ENCODE measurements around the gene HAO2.
"Not testable (repeated sequence)": the region's sequence is repeated elsewhere in the genome, so short reads cannot be mapped to it uniquely, and the experiment has no call there.

HAO2 gene

DNA sequence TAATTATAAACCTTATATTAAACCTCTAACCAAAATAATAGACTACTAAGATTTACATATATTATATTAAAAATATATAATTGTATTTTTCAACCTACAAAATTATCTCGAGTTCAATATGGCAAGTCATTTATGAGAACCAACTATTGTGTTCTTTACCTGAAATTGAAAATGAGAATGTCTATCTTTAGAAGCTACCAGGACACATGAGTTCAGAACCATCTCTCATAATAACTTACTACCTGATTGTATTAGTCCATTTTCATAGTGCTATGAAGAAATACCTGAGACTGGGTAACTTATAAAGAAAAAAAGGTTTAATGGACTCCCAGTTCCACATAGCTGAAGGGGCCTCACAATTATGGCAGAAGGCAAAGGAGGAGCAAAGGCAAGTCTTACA lies 6.8 kb downstream of the HAO2 start:
- H3K27ac ChIP-seq = no peak overlapping the region
- no peaks in the 10 kb centered on the region for H3K4me1 ChIP-seq
- H3K36me3 ChIP-seq = no peaks in the 10 kb centered on the region
- H3K4me2 ChIP-seq = no peak overlapping the region
- H4K20me1 ChIP-seq = no peaks in the 10 kb centered on the region
- H3K9me3 ChIP-seq = no peaks in the 10 kb centered on the region
- no peak for TF ChIP-seq Cebpa-rat (IDR thresholded peaks at IDR 0.05)
- no peak overlapping the region for H3K9ac ChIP-seq
- H3K27me3 ChIP-seq = no peaks in the 10 kb centered on the region
- no peak overlapping the region for H3K4me3 ChIP-seq

DNA sequence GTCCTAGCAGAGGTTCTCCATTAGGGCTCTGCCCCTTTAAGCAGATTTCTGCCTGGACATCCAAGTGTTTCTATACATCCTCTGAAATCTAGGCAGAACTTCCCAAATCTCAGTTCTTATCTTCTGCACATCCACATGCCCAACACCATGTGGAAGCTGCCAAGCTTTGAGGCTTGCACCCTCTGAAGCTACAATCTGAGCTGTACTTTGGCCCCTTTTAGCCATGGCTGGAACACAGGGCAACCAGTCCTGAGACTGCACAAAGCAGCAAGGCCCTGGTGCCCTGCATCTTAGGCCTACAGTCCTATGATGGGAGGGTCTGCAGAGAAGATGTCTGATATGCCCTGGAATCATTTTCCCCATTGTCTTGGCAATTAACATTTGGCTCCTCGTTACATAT lies 8.0 kb downstream of the HAO2 start:
- no peaks in the 10 kb centered on the region for H3K4me1 ChIP-seq
- TF ChIP-seq Cebpa-rat (IDR thresholded peaks at IDR 0.05) = no peak
- no peak overlapping the region for H3K27ac ChIP-seq
- no peak overlapping the region for H3K4me3 ChIP-seq
- H4K20me1 ChIP-seq = no peaks in the 10 kb centered on the region
- H3K4me2 ChIP-seq = no peak overlapping the region
- H3K36me3 ChIP-seq = no peaks in the 10 kb centered on the region
- H3K9me3 ChIP-seq = no peaks in the 10 kb centered on the region
- no peaks in the 10 kb centered on the region for H3K27me3 ChIP-seq
- H3K9ac ChIP-seq = no peak overlapping the region

DNA sequence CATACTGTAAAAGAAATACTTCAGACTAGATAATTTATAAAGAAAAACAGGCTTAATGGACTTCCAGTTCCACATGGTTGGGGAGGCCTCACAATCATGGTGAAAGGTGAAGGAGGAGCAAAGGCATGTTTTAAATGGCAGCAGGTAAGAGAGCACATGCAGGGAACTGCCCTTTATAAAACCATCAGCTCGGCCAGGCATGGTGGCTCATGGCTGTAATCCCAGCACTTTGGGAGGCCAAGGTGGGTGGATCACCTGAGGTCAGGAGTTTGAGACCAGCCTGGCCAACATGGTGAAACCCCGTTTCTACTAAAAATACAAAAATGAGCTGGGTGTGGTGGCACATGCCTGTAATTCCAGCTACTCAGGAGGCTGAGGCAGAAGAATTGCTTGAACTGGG lies 9.0 kb downstream of the HAO2 start:
- H3K36me3 ChIP-seq, H3K27ac ChIP-seq, H3K9me3 ChIP-seq: not testable (repeated sequence)

DNA sequence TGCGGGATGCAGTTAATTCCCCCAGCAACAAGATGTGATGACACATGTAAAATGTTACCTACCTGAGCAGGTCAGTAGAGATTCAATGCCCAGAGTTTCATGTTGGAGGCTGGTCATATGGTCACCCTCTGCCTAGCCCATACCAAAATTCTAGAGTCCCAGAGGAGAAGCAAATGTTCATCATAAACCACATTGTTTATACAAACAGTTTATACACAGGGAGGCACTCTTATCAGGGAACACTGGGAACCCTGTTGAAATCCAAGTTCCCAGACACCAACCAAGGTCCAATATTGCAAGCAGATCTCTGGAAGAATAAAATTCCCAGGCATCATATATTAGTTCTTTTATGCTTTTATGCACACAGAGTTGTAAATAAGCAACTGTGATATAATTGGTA lies 10.5 kb downstream of the HAO2 start:
- Histone ChIP-seq H3K27me3 (no peaks in the 10 kb centered on the region), H3K4me3 (no peak overlapping the region), H3K4me2 (no peak overlapping the region), H3K9me3 (no peaks in the 10 kb centered on the region), H3K36me3 (no peaks in the 10 kb centered on the region), H4K20me1 (no peaks in the 10 kb centered on the region), H3K4me1 (no peaks in the 10 kb centered on the region), H3K9ac (no peak overlapping the region), H3K27ac (no peak overlapping the region)
- TF ChIP-seq Cebpa-rat (IDR thresholded peaks at IDR 0.05) = no peak

More for the DNA sequence above, 9.0 kb downstream of the HAO2 start:
- H3K4me1 ChIP-seq, H3K4me2 ChIP-seq, H4K20me1 ChIP-seq, H3K27me3 ChIP-seq, H3K4me3 ChIP-seq, H3K9ac ChIP-seq: not testable (repeated sequence)

DNA sequence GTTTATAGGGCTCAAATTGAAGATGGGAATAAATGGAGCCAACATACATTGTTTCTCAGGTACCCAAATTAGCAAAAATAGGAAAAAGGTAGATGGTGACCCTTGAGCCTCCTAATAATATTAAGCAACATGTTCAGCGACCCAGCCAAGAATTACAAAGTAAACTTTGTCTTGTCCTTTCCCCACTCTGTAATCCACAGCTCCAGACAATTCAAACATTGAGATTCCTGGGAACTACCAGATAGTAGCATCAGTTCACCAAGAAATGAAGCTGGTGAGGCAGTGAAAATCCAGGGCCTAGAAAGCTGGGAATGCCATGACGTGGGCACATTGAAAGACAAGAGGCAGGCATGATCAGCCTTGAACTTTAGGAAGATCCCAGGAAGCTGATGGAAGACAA lies 11.7 kb downstream of the HAO2 start:
- no peaks in the 10 kb centered on the region for H3K9me3 ChIP-seq
- H3K27me3 ChIP-seq = no peaks in the 10 kb centered on the region
- no peak for TF ChIP-seq Cebpa-rat (IDR thresholded peaks at IDR 0.05)
- no peak overlapping the region for H3K27ac ChIP-seq
- H3K4me1 ChIP-seq = no peaks in the 10 kb centered on the region
- H3K36me3 ChIP-seq = no peaks in the 10 kb centered on the region
- no peak overlapping the region for H3K4me3 ChIP-seq
- H3K9ac ChIP-seq = no peak overlapping the region
- H3K4me2 ChIP-seq = no peak overlapping the region
- H4K20me1 ChIP-seq = no peaks in the 10 kb centered on the region

DNA sequence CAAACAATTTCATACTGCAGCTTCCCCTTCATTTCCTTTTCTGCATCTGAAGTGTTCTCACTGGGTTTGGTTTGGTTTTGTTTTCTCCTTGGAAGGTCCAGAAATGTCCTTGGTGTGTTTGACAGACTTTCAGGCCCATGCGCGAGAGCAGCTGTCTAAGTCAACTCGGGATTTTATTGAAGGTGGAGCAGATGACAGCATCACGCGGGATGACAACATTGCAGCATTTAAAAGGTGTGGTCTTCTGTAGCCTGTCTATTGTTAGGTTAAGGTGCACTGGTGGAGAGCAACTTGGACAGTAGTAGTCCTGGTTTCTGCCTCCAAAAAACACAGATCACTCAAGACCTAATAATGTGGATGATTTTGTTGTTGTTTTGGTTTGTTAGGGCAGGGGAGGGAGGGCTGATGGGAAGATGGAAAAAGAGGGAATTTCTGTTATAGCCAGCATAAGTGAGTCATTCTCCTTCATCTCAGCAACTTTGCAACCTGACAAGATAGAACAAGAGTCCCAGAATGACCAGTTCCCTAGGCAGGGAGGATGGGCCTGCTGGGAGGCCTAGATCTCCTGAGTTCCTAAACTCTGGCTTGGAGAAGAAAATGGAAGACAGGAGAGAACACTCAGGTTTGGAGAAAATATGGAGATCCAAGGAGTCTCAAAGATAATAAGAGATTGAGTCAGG lies 12.5 kb downstream of the HAO2 start:
- H3K9me3 ChIP-seq = no peaks in the 10 kb centered on the region
- H3K27ac ChIP-seq = no peak overlapping the region
- no peaks in the 10 kb centered on the region for H3K4me1 ChIP-seq
- no peaks in the 10 kb centered on the region for H3K27me3 ChIP-seq
- H3K4me2 ChIP-seq = no peak overlapping the region
- H3K9ac ChIP-seq = no peak overlapping the region
- no peak overlapping the region for H3K4me3 ChIP-seq
- H4K20me1 ChIP-seq = no peaks in the 10 kb centered on the region
- no peak for TF ChIP-seq Cebpa-rat (IDR thresholded peaks at IDR 0.05)
- no peaks in the 10 kb centered on the region for H3K36me3 ChIP-seq

DNA sequence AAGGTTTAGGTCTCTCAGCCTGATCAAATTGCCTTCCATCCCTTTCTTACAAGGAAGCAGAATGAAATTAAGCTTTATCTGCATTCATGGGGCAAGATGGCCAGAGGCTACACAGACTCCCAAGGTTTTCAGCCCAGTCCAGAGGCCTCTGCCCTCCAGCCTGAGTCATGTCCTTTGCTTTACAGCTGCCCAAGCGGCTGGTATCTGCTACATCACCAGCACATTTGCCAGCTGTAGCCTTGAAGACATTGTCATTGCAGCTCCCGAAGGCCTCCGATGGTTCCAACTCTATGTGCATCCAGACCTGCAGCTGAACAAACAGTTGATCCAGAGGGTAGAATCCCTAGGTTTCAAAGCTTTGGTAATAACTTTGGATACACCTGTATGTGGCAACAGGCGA lies 16.0 kb downstream of the HAO2 start:
- Histone ChIP-seq H3K4me3 (no peak overlapping the region), H4K20me1 (no peaks in the 10 kb centered on the region), H3K27me3 (no peaks in the 10 kb centered on the region), H3K27ac (no peak overlapping the region), H3K36me3 (no peaks in the 10 kb centered on the region), H3K9me3 (no peaks in the 10 kb centered on the region), H3K4me1 (no peaks in the 10 kb centered on the region), H3K4me2 (no peak overlapping the region), H3K9ac (no peak overlapping the region)
- no peak for TF ChIP-seq Cebpa-rat (IDR thresholded peaks at IDR 0.05)

DNA sequence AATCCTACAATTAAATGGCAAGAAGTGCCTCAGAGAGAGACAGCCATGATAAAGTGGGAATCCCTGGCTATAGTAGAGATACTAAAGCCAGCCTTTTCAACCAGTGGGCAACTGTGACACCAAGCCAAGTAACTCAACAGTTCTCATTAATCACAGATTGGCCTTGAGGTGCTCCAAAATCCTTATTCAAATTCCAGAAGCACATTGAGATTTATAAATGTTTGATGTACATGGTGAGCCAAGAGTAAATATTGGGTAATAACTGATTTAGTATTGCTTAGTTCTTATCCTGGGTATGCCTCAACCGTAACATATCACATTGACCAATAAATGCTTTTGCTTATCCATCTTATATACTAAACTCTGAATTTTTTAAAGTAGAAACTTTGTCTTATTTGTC lies 17.1 kb downstream of the HAO2 start:
- no peak overlapping the region for H3K4me2 ChIP-seq
- H3K4me1 ChIP-seq = no peaks in the 10 kb centered on the region
- no peaks in the 10 kb centered on the region for H4K20me1 ChIP-seq
- TF ChIP-seq Cebpa-rat (IDR thresholded peaks at IDR 0.05) = no peak
- no peaks in the 10 kb centered on the region for H3K27me3 ChIP-seq
- H3K9me3 ChIP-seq = no peaks in the 10 kb centered on the region
- no peaks in the 10 kb centered on the region for H3K36me3 ChIP-seq
- H3K4me3 ChIP-seq = no peak overlapping the region
- no peak overlapping the region for H3K27ac ChIP-seq
- H3K9ac ChIP-seq = no peak overlapping the region

DNA sequence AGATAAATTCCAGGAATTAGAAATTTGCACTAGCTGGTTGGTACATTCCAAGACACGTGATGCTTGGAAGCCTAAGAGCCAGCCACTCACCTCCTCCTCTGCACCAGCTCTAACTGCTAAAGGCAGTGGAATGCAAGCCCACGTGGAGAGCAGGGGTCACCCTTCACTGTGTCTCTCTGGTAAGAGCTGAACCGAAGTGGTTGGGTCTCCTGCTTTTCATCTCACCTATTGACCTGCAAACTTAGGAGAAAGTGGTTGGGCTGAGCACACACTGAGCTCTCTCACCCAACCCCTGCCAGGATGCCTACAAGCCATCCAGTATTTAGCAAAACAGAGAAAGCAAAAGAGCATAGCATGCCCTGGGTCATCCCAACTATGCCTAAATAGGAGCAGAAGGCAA lies 19.3 kb downstream of the HAO2 start:
- Histone ChIP-seq H3K27ac (no peak overlapping the region), H4K20me1 (no peaks in the 10 kb centered on the region), H3K27me3 (no peaks in the 10 kb centered on the region), H3K9ac (no peak overlapping the region), H3K4me2 (no peak overlapping the region), H3K9me3 (no peaks in the 10 kb centered on the region), H3K4me3 (no peak overlapping the region), H3K4me1 (no peaks in the 10 kb centered on the region), H3K36me3 (no peaks in the 10 kb centered on the region)
- TF ChIP-seq Cebpa-rat (IDR thresholded peaks at IDR 0.05) = no peak

DNA sequence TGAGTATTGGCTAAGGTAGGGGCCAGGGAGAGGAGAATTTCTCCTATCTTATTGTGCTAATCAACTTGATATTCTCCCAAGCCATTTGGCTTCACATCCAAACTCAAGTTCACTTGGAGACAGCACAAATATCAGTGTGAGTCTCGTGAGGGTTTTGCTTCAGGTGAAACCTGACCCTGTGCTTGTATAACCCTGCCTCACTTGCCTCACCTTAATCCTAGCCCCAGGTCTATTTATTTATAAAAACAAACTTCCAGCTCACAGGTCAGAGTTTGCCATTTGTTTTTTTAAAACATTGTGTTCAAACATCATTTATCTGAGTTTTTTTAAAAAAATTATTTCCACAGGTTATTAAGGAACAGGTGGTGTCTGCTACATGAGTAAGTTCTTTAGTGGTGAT lies 19.9 kb downstream of the HAO2 start:
- Histone ChIP-seq H3K4me1 (no peaks in the 10 kb centered on the region), H3K27ac (no peak overlapping the region), H4K20me1 (no peaks in the 10 kb centered on the region), H3K4me3 (no peak overlapping the region), H3K9me3 (no peaks in the 10 kb centered on the region), H3K36me3 (no peaks in the 10 kb centered on the region), H3K9ac (no peak overlapping the region), H3K27me3 (no peaks in the 10 kb centered on the region), H3K4me2 (no peak overlapping the region)
- no peak for TF ChIP-seq Cebpa-rat (IDR thresholded peaks at IDR 0.05)

DNA sequence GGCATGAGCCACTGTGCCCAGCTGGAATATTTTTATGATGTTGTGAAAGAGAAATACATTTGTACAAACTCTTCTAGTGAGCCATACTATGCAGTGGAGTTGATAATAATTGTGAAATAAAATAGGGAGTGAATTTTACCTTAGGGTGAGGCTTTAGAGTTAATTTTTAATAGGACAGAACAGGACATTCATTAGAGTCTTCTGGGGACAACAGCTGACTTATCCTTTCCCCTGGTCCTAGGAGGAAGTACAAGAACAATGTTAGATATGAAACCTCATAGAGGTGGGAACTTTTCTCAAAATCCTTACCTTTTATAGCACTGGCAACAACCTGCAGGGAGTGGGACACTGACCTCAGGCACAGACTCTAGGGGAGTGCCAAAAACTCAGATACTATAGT lies 21.9 kb downstream of the HAO2 start:
- TF ChIP-seq Cebpa-rat (IDR thresholded peaks at IDR 0.05) = no peak
- H3K4me1 ChIP-seq = no peaks in the 10 kb centered on the region
- H3K4me2 ChIP-seq = no peak overlapping the region
- H4K20me1 ChIP-seq = no peaks in the 10 kb centered on the region
- H3K36me3 ChIP-seq = no peaks in the 10 kb centered on the region
- no peak overlapping the region for H3K4me3 ChIP-seq
- no peaks in the 10 kb centered on the region for H3K27me3 ChIP-seq
- no peak overlapping the region for H3K27ac ChIP-seq
- H3K9ac ChIP-seq = no peak overlapping the region
- H3K9me3 ChIP-seq = no peaks in the 10 kb centered on the region
